NCI-H774 (cell line): ENCODE data around the gene LRMDA.

Experiments used
- DNase-seq: peaks from one replicate; lab custom pipeline; 2025; lab: John Stamatoyannopoulos, UW

The LRMDA gene

GRCh38 chr10:76440426-76440825 is 1009.0 kb downstream of the LRMDA start:
- DNase-seq = no peak

- no peak for DNase-seq
Observed at GRCh38 chr10:76442113-76442512, 1010.7 kb downstream of the LRMDA start.

GRCh38 chr10:76444034-76444800 is 1012.8 kb downstream of the LRMDA start:
- DNase-seq = no peak

GRCh38 chr10:76447578-76447977 is 1016.2 kb downstream of the LRMDA start:
- DNase-seq = no peak

GRCh38 chr10:76451911-76452310 is 1020.5 kb downstream of the LRMDA start:
- no peak for DNase-seq

- DNase-seq = no peak
Observed at GRCh38 chr10:76453332-76453731, 1021.9 kb downstream of the LRMDA start.

DNA sequence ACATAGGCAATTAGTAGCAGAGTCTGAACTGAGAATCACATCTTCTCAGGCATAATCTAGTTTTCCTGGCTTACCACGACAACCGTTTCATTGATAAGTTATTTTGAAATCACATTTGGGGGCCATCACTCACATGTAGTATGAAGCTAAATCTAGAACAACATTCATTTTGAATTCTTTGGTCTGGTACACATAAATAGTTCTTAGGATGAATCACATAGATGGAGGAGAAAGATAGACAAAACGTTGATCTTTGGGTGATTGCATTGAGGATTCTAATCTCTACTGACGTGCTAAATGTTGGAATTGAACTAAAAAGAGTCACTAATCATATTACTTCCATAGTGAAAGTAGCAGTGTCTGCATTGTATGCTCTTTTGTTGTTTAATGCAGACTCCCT is 1022.6 kb downstream of the LRMDA start:
- no peak for DNase-seq

- DNase-seq = no peak
Observed at GRCh38 chr10:76454506-76455140, 1023.2 kb downstream of the LRMDA start.

DNA sequence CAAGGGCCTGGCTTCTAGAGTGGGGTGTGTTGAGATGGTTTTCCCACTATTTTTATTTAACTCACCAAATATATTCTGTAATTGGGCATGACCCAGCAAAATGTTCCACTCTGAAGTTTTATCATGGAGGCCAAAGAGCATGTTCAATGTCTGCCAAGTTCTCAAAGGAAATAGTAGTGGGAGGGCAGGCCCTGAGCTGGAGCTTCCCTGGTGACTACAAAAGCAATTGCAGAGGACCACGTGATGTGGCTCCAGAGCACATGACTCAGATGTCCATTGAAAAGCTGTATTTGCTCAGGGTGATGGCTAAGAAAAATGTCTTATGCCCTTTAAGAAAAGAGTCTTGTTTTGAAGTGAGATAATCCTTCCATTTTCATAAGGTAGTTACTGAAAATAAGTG is 1024.8 kb downstream of the LRMDA start:
- no peak for DNase-seq

GRCh38 chr10:76459016-76459730 is 1027.7 kb downstream of the LRMDA start:
- DNase-seq = no peak

DNA sequence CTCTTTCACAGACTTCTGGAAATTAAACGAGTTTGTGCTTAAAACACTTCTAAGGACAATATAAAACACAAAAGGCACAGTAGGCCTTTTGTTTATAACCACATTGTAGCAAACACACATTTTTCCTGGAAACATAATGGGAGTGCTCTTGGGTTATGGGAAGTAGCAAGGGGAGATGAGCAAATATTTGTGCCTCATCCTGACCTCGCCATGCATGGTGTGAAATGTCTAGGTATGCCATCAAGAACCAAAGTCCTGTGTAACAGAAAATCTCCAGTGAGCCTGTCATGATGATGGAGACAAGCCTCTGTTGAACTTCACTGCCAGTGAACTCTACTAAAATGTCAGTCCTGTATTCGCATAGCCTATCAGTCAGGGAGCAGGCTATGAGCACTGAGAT is 1029.6 kb downstream of the LRMDA start:
- no peak for DNase-seq

- no peak for DNase-seq
Observed at GRCh38 chr10:76463111-76463510, 1031.7 kb downstream of the LRMDA start.

- no peak for DNase-seq
Observed at GRCh38 chr10:76466836-76467503, 1035.5 kb downstream of the LRMDA start.

GRCh38 chr10:76469675-76470074 is 1038.3 kb downstream of the LRMDA start:
- DNase-seq = no peak

DNA sequence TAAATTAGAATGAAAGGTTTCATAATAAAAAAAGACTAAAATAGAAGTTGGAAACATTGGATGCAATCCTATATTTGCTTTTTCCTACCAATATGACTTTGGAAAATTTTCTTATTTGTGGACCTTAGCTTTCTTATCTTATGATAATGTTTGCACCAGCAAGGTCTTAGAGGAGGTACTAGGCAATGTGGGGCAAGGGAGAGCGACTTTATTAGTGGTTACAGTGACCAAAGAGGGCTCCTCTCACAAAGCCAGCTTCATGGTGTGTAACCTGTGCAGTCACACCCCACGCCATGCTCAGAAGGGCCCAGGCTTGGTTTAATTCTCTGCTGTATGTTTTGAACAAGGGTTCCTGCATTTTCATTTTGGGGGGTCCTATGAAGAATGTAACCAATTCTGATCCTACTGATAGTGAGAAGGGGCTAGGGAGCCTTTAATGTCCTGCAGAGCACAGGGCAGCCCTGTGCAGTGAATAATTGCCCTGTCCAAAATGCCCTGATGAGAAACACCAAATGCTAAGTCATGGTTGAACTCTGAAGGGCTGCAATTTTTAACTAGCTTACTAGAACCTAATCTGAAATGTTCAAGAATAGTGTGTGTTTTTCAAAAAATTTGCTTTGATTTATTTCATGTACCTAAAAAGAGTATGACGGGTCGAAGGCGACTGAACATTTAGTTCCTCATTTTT is 1047.8 kb downstream of the LRMDA start:
- DNase-seq = no peak

DNA sequence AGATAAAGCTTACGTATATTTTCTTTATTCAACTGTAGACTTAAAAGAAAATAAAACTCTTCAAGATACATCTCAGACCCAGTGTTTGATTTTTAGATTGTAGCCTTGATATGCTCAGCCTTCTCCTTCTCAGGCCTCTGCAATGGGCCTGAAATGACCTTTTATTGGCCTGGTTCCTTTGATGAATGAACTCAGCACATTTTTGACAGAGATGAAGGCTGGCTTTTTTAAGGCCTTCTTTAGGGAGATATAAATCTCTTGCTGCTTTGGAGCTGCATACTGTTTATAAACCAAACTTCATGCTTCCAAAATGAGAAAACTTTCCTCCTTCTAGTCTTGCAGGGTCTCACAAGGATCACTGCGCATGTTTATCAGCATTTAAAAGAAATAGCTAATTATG is 1049.8 kb downstream of the LRMDA start:
- DNase-seq = no peak

GRCh38 chr10:76487582-76487981 is 1056.2 kb downstream of the LRMDA start:
- no peak for DNase-seq

DNA sequence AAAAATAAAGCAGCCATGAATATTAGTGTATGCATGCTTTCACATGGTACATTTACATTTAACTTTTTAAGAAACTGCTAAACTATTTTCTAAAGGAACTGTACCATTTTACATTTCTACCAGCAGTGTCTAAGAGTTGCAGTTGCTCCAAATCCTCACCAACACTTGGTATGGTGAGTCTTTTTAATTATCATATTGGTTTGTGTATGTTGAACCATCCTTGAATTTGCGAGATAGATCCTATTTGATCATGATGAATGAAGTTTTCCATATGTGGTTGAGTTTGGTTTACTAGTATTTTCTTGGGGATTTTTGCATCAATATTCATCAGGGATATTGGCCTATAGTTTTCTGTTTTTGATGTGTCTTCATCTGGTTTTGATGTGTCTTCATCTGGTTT is 1057.2 kb downstream of the LRMDA start:
- no peak for DNase-seq

DNA sequence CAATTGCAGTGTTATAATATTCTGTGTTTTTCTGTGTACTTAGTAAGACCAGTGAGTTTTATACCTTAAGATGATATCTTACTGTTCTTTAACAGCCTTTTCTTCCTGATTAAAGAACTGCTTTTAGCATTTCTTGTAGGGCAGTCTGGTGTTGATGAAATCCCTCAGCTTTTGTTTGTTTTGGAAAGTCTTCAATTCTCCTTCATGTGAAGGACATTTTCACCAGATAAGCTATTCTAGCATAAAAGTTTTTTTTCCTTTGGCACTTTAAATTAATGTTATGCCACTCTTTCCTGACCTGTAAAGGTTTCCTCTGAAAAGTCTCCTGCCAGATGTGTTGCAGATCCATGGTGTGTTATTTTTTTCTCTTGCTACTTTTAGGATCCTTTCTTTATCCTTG is 1059.8 kb downstream of the LRMDA start:
- no peak for DNase-seq

DNA sequence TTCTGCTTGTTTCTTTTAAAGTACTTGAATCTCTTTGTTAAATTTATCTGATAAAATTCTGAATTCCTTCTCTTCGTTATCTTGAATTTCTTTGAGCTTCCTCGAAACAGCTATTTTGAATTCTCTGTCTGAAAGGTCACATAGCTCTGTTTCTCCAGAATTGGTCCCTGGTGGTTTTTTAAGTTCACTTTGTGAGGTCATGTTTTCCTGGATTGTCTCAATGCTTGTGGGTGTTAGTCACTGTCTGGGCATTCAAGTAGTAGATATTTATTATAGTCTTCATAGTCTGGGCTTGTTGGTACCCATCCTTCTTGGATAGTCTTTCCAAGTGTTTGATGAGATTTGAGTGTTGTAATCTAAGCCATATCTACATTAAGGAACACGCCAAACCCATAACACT is 1060.6 kb downstream of the LRMDA start:
- no peak for DNase-seq

DNA sequence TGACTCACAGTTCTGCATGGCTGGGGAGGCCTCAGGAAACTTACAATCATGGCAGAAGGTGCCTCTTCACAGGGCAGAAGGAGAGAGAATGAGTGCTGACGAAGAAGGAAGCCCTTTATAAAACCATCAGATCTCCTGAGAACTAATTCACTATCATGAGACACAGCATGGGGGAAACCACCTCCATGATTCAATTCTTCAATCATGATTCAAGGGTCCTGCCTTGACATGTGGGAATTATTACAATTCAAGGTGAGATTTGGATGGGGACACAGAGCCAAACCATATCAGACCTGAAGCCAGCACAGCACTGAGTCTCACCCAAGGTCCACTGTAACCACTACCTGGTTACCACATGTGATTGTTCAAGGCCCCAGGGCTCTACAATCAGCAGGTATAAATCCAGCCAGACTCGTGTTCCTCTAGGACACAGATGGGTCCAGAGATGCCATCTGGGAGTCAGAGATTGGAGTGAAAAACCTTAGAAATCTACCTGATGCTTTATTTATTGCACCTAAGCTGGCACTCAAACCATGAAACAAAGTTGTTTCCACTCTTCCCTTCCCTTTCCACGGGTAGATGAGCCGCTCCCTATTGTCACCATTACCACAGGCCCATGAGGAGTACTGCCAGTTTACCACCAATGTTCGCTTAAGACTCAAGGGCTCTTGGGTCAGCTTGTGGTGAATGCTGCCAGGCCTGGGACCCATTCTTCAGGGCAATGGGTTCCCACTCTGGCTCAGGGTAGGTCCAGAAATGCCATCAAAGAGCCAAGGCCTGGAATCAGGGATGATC is 1061.5 kb downstream of the LRMDA start:
- no peak for DNase-seq
